ENCODE results near the gene SLC44A1.

Gene SLC44A1

GRCh38 chr9:105485131-105485530, 240.7 kb downstream of the SLC44A1 start:
- DNase-seq = no peak
